Measurements from ENCODE around the gene DHRS12.

DHRS12 gene

GRCh38 chr13:51781246-51782022 is 22.5 kb downstream of the DHRS12 start:
- DNase-seq (ENCODE audit: low spot score): peak; percentile 38

GRCh38 chr13:51780099-51780498 is 23.9 kb downstream of the DHRS12 start:
- no peak for DNase-seq (ENCODE audit: low spot score)

- no peak for DNase-seq (ENCODE audit: low spot score)
Measured at GRCh38 chr13:51778392-51778791, 25.6 kb downstream of the DHRS12 start.

GRCh38 chr13:51777921-51778320 is 26.0 kb downstream of the DHRS12 start:
- DNase-seq (ENCODE audit: low spot score): no peak

- DNase-seq (ENCODE audit: low spot score): no peak
Measured at GRCh38 chr13:51776179-51776578, 27.8 kb downstream of the DHRS12 start.

- no peak for DNase-seq (ENCODE audit: low spot score)
Measured at GRCh38 chr13:51773515-51773914, 30.4 kb downstream of the DHRS12 start.

GRCh38 chr13:51772781-51773180 is 31.2 kb downstream of the DHRS12 start:
- DNase-seq (ENCODE audit: low spot score): no peak

GRCh38 chr13:51772105-51772455 is 31.9 kb downstream of the DHRS12 start:
- DNase-seq (ENCODE audit: low spot score): no peak

GRCh38 chr13:51771418-51772104 is 32.4 kb downstream of the DHRS12 start:
- DNase-seq (ENCODE audit: low spot score): no peak

- DNase-seq (ENCODE audit: low spot score): no peak
Measured at GRCh38 chr13:51770681-51771417, 33.1 kb downstream of the DHRS12 start.

- no peak for DNase-seq (ENCODE audit: low spot score)
Measured at GRCh38 chr13:51770160-51770559, 33.8 kb downstream of the DHRS12 start.

GRCh38 chr13:51769455-51770127 is 34.4 kb downstream of the DHRS12 start:
- no peak for DNase-seq (ENCODE audit: low spot score)

GRCh38 chr13:51768976-51769375 is 35.0 kb downstream of the DHRS12 start:
- no peak for DNase-seq (ENCODE audit: low spot score)

GRCh38 chr13:51768378-51768921 is 35.5 kb downstream of the DHRS12 start:
- no peak for DNase-seq (ENCODE audit: low spot score)

- no peak for DNase-seq (ENCODE audit: low spot score)
Measured at GRCh38 chr13:51767100-51767499, 36.9 kb downstream of the DHRS12 start.

- no peak for DNase-seq (ENCODE audit: low spot score)
Measured at GRCh38 chr13:51765142-51765515, 38.8 kb downstream of the DHRS12 start.

- DNase-seq (ENCODE audit: low spot score): peak; percentile 83
Measured at GRCh38 chr13:51764184-51765141, 39.5 kb downstream of the DHRS12 start.

GRCh38 chr13:51763486-51763885 is 40.5 kb downstream of the DHRS12 start:
- no peak for DNase-seq (ENCODE audit: low spot score)

- DNase-seq (ENCODE audit: low spot score): peak; percentile 26
Measured at GRCh38 chr13:51761643-51762350, 42.2 kb downstream of the DHRS12 start.

GRCh38 chr13:51760592-51760991 is 43.4 kb downstream of the DHRS12 start:
- no peak for DNase-seq (ENCODE audit: low spot score)

Data from AG08396 (cell line).